SKM-1 treated with dmso at 0.1 percent for 144 hours (cell line): ENCODE results near the gene CCDC40.

Experiments used
- DNase-seq: peaks from one replicate; lab custom pipeline; 2025; ENCODE audit not compliant: unreplicated experiment; lab: John Stamatoyannopoulos, UW

Gene CCDC40

DNA sequence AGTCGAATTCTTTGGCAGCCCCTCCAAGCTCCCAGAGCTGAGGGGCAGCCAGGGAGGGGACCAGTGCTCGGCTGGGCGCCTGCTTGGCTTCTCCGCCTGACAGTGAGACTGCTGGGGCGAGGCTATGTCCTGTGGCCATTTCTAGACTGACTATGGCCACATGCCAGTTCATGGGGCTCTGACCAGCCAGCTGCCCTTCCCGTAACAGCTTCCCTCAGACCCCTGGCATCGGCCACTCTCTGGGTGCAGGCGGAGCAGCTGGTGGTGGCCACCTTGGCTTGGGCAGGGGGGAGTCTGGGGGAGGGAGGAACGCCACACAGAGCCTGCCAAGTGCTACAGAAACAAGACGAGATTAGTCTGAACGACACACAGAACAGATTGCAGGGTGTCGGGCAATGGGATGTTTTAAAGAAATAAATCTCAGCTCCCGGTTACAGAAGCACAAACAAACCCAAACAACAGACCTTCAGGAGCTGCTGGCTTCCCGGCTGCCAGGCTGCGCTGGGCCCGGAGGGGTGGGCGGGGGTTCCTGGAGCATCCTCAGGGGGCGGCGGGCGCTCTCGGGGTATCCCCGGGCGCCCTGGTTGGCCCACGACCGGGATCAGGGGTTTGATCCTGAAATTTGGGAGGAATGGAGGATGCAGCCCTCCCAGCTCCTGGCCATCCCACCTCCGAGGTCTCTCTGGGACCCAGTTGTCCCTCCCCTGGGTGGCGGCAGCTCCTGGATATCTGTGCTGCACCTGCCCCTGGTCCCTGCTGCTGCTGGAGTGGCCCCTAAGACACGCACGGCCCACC lies 35.3 kb upstream of the CCDC40 start:
- no peak for DNase-seq

DNA sequence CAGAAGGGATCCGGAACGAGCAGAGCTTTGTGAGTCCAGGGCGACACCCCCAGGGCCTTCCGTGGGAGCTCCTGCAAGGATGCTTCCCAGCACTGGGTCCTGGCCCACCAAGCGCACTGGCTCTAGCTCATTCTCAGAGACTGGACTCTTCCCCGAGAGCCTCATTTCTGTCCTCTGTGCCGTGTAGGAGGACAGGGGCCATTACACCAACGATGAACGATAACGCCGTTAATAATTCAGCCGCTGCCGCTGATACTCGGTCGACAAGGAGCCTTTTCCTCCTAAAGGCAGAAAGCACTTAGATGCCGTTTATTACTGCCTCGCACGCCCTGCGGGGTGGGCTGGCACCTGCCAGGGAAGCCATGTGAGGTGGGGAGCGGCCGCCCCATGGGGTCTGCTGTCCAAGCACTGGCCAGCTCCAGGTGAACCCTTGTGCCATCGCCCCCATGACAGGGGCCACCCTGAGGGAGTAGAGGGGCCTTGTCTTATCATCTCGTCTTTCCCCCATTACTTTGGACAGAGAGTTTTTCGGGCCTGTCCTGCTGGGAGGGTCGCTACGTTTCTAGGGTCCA lies 34.3 kb upstream of the CCDC40 start:
- no peak for DNase-seq

DNA sequence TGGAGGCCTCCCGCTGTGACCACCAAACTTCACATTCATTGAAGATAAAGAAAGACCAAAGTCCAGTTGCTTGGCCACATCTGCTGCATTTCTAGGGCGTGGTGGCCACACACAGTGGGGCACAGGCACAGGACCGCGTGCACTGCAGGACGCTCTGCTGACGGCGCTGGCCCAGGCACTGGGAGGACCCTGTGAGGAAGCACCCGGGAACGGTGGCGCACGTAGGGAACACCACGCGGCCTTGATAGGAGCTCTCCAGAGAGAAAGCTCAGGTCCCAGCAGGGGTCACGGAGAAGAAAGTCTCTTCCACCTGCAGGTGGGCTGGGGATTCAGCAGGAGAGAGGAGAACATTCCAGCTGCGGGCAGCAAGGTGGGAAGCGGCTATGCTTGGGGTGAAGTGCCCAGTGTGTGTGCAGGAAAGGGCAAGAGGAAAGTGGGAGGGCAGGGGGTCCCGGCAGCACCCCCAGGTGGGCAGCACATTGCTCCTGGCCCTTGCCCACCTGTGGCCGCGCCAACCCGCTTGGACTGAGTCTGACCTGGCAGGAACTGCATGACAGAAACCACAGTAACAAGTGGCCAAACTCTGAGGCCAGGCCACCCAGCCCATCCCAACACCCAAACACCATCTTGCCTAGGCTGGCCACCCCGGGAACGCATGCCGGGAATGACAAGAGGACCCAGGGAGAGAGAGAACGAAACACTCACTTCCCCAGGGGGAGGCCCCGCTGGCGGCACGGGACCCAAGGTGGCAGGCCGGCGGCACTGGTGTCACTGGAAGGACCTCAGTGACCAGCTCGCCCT lies 33.6 kb upstream of the CCDC40 start:
- no peak for DNase-seq

DNA sequence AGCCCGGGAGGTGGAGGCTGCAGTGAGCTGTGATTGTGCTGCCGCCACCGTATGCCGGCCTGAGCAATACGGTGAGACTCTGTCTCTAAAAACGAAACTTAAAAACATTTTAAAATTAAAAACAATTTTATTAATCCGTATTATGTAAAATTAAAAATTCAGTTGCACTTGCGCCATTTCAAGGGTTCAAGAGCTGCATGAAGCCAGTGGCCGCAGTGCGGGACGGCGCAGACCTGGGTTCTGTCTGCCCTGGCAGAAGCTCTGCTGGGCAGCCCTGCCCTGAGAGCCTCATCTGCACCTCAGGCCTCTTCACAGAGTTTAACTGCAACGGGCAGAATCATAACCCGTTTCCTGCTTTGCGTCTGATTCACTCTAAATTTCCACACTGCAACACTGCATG lies 32.5 kb upstream of the CCDC40 start:
- DNase-seq: no peak

DNA sequence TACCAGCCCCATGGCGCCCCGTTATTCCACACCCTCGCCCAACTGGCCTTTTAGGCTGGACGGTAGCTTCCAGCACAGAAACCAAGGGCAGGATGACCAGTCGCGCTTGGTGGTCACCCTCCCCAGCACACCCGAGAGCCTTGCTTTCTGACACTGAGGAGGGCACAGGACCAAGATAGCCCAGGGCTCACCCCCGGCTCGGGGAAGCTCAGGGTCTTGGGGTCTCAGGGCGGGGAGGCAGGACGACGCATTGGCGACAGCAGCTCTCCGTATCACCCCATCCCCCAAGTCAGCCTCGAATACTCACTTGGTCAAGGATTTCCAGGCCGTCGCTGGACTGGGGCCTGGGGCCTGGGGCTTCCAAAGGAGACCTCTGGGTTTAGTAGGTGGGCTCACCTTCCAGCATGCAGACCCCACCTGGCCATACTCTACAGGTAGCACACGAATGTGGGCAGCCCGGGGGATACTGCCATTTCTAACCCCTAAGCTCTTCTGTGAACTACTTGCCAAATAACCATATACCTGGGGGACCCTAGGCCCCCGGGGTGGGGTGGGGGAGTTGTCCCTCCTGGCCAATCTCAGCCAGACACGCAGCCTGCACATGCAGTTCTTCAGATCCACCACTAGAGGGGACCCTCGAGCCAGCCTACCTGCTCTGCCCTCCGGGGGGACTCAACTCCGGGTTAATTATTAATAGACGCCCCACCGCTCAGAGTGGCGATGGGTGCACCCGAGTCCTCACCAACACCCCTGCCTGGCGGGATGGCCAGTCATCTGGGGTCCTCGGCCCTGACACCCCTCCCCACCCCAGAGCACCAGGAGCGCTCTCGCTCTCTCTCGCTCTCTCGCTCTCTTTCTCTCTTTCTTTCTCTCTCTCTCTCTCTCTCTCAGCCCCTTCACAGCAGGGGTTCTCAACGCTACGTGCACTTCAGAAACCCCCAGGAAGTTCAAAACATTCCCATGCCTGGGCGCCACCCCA lies 30.8 kb upstream of the CCDC40 start:
- peak; percentile 40 for DNase-seq

DNA sequence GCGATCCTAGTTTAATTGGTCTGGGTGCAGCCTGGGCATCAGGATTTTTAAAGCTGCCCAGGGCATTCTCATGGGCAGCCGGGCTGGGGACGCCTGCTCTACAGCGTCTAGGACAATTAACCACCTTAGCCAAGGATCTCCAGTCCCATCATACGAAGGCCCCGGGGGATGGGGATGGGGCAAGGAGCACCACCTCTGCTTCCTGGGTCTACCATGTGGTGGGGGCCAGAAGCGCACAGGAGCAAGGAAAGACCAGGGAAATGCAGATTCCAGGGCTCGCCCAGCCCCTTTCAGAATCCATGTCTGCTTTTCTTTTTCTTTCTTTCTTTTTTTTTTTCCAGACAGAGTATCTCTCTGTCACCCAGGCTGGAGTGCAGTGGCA lies 30.1 kb upstream of the CCDC40 start:
- DNase-seq: no peak

DNA sequence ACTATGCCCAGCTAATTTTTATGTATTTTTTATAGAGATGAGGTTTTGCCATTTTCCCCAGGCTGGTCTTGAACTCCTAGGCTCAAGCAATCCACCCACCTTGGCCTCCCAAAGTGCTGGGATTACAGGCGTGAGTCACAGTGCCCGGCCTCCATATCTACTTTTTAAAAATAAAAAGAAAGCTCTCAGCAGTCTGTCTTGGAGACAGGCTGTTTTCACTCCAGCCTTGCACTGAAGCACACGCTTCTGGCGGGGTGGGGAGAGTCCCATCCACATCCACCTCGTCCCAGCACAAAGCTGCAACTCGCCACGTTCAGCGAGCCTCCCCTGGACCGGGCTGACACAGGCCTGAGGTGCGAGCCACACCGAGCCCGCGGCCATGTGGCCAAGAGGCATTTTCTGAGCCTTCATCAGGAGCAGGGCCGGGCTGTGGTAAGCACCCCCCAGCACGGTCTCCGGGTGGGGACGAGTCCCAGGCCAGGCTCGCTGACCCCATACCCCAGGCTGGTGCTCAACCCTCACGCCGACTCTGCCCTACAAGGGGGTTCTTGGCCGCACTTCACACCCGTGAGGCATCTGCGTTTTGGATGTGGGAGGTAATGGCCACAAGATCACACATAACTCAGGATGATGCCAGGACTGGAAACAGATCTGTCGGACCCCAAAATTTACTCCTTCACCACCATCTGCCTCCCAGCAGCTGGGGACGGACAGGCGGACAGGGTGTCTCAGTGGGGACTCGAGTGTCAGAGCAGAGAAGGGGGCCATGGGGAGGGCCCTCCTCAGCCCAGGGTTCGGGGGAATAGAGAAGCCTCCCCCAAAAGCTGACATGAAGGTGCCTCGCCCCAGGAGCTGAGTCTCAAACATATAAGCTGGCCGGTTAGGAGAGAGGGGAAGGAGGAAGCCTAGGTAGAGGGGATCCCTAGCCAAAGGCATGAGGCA lies 29.4 kb upstream of the CCDC40 start:
- DNase-seq: no peak

DNA sequence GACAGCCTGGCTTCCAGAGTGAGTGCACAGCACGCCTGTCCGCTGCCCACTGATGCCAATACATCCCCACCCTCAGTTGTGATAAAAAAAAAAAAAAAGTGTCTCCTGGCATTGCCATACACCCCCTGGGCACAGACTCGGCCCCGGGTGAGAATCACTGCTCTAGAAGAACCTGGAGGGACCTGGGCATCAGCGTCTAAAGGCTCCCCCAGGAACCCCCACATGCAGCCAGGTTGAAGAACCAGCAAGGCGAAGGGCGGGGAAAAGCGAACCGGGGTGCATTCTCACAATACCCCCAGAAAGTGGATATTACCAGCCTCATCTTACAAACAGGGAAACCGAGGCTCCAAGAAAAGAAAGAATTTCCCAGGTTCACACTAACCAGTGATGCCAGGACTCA lies 28.5 kb upstream of the CCDC40 start:
- no peak for DNase-seq

DNA sequence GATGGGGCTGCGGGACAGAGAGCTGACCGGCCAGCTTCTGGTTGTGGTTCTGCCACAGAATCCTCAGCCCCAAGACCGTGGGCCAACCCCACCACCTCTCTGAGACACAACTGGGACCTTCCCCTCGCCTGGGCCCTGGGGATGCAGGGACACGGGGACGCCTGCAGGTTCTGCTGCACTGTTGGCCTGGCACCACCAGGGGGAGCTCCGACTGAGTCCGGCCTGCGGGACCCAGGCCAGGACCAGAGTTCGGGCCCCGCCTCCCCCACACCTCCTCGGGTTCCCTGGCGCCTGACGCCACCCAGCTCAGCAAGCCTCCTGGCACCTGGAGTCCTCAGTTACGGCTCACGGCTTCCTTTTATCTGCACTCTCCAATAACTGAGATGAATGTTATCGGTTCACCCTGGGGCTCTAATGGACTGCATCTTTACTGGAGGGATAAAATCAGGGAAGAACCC lies 28.0 kb upstream of the CCDC40 start:
- DNase-seq: peak; percentile 42

DNA sequence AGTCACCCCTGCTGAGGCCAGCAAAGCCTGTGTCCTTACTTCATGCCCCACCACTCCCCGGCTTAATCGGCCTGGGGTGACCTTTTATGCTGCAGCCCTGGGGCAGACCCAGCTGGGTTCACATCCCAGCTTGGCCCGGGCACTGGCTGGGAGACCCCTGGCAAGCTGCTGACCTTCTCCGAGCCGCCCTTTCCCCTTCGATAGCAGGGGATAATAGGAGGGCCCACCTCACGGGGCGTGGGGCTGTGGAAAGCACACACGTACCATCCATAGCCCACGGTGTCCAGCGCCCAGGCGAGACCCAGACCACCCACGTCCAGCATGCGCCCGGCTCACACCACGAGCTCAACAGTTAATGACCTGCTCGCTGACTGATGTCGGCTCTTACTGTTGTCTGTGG lies 27.6 kb upstream of the CCDC40 start:
- DNase-seq: no peak

DNA sequence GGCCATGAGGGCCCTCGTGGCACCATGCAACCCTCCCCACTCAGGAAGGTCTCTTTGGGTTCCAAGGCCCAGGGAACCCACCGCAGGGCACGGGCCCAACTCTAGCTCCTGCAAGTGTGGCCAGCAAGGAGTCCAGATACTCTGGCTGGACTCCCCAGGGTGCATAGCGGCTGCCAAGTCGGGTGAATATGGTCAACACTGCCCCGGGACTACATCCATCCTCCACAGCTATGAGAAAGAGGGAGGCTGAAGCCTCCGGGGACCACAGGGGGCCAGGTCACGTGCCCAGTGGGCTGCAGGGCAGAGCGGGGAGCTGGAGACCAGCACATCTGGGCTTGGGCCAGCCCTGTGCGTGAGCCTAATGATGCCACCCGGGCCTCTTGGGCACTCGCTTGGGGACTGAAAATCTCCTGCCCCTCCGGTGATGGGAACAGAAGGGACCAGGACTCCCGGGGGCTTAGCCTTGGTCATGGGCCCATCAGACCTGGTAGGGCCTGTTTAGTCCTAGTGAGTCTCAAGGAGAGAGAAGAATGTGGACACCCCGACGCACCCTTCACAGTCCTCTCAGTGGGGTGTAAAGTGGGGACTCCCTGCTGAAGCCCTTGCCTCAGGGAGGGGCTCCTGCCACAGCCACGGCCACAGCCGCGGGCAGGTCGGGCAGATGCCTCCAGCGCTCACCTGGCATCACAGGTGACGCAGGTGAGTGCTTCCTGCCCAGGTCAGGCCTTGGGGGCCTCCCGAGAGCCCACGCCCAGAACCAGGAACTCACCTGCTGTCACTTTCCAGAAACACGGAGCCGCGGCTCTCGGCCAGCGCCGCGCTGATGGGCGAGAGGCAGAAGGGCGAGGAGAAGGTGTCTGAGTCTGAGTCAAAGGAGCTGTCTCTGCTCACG lies 26.8 kb upstream of the CCDC40 start:
- no peak for DNase-seq

DNA sequence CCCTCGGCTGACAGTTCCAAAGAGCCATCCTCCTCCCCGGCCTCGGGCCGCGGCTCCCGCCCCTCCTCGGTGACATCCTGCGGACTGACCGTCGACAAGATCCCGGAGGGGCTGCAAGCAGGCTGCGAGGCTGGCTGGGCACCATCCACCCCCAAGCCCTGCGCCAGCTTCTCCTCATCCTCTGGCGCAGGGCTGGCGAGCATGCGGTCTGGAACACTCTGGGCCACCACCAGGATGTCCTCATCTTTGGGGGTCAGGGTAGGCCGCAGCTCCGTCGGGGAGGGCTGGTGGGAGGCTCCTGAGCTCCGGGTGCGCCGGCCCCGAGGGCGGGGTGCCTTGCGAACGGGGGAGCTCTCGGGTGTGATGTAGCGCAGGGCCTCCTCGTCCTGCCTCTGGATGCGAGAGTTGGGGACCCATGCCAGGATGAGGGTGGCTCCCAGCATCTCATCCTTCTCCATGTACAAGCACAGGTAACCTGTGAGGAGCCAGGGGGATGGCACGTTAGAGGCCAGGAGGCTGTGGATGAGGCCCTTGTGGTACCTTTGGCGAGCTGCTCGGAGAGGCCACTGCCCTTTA lies 26.1 kb upstream of the CCDC40 start:
- DNase-seq: no peak

DNA sequence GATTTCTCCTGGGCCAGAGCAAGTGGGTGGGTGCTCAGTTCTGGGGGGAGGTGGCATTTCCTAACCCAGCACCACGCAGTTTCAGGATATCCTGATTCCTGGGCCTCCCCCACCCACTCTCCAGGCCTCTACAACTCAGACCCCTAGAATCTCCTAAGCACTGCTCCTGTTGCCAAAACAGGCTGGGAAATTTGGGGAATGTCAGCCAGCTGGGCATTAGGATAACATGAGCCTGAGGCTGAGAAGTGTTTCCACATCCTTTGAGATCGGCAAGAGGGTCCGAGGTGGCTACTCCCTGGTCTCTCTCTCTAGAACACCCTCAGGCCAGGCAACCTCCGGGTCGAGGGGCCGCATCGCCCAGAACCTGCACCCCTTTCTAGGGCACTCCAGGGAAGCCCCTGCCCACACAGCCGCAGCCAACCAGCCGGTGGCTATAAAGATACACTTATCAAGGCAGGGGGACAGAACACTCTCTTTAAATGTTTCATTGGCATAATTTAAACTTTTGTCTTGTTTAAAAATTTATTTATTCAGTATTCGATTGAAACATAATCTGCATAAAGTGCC lies 24.4 kb upstream of the CCDC40 start:
- no peak for DNase-seq

DNA sequence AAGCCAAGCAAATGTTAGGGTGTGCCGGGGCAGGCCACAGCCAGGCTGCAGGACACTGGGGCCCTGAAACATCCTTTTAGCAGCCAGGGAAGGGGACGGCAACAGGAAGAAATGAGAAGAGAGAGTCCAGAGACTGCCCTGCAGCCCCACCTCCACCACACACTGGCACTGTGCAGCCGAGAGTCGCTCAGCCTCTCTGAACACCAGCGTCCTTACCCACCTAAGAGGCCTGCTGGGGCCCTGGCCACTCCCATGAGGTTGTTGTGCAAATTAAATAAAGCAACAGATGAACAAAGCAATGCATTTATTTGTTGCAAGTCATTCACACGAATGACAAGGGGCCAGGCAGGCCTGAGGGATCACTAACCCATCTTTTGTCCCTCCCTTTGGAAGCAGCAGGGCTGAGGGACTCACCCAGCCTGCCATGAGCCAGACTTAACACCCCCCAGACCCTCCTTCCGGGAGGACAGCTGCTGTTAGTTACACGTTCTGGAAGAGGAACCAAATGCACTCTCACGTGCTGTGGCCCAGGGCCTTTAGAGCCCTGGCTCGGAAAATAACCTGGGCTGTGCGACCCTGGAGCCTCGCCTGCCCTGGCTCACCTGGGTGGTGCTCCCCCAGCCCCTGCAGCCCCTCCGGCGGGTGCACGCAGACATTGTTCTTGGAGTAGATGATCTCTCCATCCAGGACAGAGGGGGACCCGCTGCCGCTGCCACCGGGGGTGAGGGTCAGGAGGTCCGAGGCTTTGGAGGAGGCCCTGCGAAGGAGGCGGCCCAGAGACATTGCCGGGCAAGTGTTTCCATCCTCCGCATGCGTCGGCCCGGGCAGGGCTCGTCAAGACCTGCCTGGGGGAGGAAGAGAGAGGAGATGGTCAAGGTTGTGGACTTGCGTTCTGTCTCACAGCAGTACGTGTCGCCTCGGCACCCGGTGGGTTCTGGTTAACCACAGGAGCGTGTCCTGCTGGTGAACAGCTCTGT lies 23.4 kb upstream of the CCDC40 start:
- DNase-seq: no peak

DNA sequence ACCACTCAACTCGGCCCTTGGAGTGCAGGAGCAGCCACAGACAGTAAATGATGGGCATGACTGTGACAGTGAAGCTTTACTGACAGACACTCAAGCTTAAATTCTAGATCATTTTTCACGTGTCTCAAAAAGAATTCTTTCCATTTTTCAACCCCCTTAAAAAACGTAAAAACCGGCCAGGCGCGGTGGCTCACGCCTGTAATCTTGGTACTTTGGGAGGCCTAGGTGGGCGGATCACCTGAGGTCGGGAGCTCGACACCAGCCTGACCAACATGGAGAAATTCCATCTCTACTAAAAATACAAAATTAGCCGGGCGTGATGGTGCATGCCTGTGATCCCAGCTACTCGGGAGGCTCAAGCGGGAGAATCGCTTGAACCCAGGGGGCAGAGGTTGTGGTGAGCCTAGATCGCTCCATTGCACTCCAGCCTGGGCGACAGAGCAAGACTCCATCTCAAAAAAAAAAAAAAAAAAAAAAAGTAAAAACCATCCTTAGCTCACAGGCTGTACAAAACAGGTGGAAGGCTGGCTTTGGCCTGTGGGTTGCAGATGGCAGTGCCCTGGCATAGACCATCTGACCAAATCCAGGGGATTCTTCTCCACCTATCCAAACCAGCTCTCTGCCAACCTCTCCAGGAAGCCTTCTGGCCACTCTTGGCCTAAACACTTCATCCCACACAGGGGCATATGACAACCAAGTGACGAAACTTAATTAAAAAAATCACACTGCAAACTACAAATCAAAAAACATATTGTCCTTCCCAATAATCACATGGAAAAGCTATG lies 19.0 kb upstream of the CCDC40 start:
- no peak for DNase-seq
